HG03558 (cell line): ENCODE data around the gene INS.

Experiments used
- ATAC-seq: cut with Tn5 transposase; IDR thresholded peaks from one replicate; pipeline ENCODE4 v1.9.1; 2021; ENCODE audit warnings: moderate number of reproducible peaks; ENCODE audit not compliant: unreplicated experiment; ENCODE audit errors: extremely low read depth

INS gene

GRCh38 chr11:2136952-2137201, 24.1 kb downstream of the INS start:
- no peak for ATAC-seq

- ATAC-seq = no peak
Observed at GRCh38 chr11:2136209-2136951, 24.6 kb downstream of the INS start.

- ATAC-seq = no peak
Observed at GRCh38 chr11:2135648-2136201, 25.3 kb downstream of the INS start.

GRCh38 chr11:2135018-2135569, 25.9 kb downstream of the INS start:
- no peak for ATAC-seq

GRCh38 chr11:2134022-2135010, 26.7 kb downstream of the INS start:
- no peak for ATAC-seq

- ATAC-seq = no peak
Observed at GRCh38 chr11:2133241-2134021, 27.6 kb downstream of the INS start.

- no peak for ATAC-seq
Observed at GRCh38 chr11:2132874-2133240, 28.2 kb downstream of the INS start.

- ATAC-seq = no peak
Observed at GRCh38 chr11:2132246-2132645, 28.8 kb downstream of the INS start.

- ATAC-seq = no peak
Observed at GRCh38 chr11:2131371-2132236, 29.4 kb downstream of the INS start.

- ATAC-seq = no peak
Observed at GRCh38 chr11:2130881-2131352, 30.1 kb downstream of the INS start.

- no peak for ATAC-seq
Observed at GRCh38 chr11:2129699-2130366, 31.2 kb downstream of the INS start.

GRCh38 chr11:2129308-2129698, 31.7 kb downstream of the INS start:
- no peak for ATAC-seq

GRCh38 chr11:2128511-2129307, 32.3 kb downstream of the INS start:
- no peak for ATAC-seq

- ATAC-seq = no peak
Observed at GRCh38 chr11:2128130-2128510, 32.9 kb downstream of the INS start.

- no peak for ATAC-seq
Observed at GRCh38 chr11:2127482-2128129, 33.4 kb downstream of the INS start.

GRCh38 chr11:2126520-2127085, 34.4 kb downstream of the INS start:
- ATAC-seq = no peak
